Superior temporal gyrus (tissue), 1 donor: ENCODE results near the gene MAP7D2.

Source experiments
- DNase-seq: peaks from one replicate; pipeline ENCODE4 v3.0.0-alpha.2; 2016; ENCODE audit errors: extremely low spot score

Gene MAP7D2

DNA sequence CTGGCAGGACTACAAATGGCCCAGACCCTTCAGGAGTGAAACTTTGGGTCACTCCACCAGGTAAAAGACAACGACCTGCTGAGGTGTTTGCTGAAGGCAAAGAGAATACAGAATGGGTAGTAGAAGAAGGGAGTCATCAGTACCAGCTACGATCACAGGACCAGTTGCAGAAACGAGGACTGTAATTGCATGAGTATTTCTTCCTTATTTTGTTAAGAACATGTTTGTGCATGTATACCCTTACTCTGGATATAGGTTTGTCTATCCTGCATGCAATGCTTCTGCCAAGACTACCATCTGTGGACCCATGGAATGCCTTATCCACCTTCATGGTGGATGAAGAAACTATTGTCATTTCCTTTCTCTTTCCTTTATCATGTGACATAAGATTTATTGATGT, 77.7 kb downstream of the MAP7D2 start:
- no peak for DNase-seq

DNA sequence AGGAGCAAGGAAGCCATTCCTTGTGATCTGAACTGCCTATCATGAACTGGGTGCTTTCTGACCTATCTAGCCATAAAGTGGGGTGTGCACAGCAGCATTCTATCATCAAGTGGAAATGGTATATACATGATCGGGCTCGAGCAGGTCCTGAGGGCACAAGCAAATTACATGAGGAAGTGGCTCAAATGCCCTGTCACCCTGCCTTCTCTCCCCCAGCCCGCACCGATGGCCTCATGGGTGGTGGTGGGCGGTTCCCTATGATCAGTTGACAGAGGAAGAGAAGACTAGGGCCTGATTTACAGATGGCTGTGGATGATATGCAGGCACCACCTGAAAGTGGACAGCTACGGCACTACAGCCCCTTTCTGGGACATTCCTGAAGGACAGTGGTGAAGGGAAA, 79.5 kb downstream of the MAP7D2 start:
- DNase-seq = no peak

DNA sequence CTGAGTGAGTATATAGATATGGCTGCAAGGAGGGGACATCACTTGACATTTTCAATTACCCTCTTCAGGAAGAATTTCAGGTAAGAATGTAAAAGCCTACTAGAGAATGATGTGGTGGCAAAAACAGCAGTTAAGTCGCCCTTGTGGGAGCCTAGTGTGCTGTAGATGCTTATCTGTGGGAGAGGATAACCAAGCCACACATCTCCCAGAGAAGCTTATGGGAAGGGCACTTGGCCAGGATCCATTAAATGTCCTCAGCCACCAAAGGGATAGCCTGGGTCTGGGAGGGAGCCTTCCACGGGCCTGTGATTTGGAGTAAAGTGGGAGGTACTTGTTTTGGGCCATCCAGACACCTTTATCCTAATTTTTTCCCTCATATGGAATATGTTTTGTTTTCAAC, 84.5 kb downstream of the MAP7D2 start:
- no peak for DNase-seq

DNA sequence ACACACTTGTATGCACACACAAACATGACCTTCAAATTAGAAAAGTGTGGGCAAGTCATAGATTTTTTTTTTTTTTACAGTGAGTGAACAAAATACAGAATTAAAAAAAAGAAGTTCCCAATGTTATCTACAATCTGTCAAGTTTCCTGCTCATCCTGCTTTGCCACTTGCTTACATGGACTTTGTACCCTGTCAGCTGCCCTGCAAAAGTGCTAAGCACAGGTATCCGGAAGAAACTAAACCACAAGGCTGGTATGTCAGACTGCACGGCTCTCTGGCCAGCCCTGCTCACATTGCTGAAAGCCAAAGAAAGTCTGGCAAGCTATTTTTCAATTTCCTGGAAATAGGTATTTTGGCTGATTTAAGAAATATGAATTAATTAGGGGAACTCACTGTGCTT, 87.0 kb downstream of the MAP7D2 start:
- no peak for DNase-seq

DNA sequence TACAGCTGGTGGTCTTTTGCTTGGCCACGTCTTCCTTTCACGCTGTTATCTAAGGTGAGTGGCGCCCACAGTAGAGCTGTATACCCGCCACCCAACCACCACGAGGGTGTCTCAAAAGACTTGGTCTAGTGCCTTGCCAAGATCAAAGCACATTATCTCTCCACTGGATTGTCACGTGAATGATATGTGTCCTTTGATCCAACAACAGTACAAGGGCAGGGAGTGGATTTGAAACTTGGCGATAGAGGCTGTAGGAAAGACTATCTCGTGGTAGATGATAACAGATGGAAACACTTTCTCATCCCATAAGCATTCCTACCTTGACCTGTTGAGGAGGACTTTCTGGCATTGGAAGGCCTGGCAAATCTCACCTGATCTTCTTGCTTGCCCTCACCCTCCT, 88.1 kb downstream of the MAP7D2 start:
- DNase-seq = no peak

DNA sequence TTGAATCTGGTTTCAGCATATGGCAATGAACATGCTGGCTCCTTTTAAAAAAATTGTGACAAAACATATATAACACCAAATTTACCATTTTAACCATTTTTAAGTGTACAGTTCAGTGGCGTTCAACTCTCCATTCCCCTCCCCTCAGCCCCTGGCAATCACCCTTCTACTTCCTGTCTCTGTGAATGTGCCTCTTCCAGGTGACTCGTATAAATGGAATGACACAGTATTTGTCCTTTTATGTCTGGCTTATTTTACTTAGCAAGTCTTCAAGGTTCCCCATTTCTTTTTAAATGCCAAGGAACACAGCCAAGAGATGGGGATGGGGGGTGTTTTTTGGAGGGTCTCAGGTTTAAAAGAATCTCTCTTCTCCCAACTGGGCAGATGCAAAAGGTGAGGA, 90.4 kb downstream of the MAP7D2 start:
- DNase-seq = no peak

DNA sequence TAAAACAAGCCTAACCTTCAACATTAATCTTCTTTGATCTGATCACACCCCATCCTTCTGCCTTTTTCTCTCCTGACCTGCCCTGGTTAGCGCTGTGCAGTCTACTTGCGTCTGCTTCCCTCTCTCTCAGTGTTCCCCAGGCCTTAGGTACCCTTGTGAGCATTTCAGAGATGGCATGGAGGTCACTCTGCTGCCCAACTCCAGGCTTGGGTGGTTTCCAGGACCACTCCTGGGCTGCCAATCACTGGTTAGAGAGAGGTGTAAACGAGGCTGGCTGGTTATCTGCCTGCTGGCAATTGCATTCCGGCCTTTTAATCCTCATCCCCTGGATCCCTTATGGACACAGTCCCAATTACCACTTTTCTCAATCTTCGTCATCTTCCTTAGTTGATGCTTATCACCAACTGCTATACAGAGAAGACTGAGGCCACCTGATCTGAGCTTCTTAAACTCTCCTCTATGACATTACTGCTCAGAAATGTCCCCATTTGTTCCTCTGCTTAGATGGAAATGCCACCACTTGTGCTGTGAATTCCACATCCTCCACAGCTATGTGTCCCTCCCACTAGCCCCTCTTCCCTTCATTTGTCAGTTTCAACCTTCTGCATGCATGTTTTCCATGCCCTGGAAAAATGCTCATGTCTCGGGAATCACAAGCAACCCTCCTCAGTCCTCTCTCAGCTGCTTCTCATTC, 96.9 kb downstream of the MAP7D2 start:
- no peak for DNase-seq

DNA sequence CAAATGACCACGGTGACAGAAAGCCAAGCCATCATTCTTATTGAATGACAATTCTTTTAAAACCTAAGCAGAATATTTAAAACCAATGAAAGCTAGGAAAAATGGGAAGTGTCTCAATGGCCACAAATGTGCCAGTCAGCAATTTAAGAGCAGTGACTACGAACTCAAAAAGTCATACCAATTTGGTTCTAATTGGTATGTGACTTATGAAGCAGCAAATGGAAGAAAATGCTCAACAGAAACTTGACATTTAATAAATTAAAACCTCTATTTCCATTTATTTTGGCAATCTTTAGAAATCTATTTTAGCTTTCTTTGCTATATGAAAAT, 100.1 kb downstream of the MAP7D2 start:
- no peak for DNase-seq

DNA sequence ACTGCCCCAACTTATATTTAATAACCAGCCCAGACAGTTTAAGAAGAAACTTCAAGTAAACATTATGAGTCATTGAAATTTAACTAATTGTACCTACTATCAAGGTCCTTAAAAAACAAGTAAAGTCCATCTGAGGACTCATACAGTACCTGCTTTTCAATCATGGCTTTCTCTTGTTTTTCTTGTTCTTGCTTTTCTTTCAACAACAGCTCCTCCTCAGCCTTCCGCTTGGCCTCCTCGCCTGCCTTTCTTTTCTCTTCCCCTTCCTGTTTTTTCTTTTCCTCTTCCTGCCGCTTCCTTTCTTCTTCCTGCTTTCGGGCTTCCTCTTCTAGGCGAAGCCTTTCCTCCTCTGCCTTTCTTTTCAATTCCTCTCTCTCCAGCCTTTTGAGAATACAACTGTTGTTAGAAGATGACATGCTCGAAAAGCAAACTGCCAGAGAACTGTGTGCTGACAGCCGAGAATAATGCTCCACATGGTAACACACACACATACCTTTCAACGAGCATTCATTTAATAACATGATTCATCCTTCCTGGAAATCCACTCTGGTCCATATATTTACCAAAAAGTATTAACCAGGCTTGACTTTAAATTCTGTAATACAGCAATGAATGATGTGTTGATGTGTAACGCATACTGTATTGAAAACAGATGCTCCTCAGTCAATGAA, 100.6 kb downstream of the MAP7D2 start:
- no peak for DNase-seq

DNA sequence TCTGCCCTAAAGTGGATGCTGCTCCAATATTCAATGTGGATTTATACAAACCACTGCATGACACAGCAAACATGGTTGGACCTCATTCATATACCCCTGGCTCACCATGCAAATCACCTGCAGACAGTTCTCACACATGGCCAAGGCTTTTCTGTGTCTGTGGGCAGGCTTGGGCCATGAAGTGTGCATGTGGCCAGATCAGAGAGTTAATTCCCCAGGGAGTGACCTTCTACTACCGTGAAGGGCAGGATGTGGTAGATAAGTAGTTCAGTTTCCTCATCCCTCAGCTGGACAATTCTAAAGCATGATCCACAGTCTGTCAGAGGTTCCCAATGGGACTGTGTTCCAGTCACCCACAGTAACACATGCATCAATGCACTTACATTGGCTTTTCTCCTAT, 101.3 kb downstream of the MAP7D2 start:
- DNase-seq = no peak

DNA sequence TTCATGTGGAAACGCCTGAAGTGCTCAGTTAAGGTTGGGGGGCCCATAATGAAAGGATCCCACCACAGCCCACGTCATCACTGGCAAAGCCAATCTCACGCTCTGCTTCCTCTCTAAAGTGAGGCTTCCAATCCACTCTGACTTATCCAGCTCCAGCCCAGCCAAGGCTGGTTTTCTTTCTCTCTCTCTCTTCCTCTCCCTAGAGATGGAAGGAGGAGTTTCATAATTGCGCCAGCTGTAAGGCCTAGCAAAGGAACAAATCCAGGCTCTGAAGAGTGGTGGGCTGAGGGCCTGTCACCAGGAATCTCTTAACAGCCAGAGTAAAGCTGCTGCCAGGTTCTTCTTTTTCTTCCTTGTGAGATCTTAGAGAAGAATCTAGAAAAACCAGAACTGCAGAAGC, 105.1 kb downstream of the MAP7D2 start:
- DNase-seq = no peak

DNA sequence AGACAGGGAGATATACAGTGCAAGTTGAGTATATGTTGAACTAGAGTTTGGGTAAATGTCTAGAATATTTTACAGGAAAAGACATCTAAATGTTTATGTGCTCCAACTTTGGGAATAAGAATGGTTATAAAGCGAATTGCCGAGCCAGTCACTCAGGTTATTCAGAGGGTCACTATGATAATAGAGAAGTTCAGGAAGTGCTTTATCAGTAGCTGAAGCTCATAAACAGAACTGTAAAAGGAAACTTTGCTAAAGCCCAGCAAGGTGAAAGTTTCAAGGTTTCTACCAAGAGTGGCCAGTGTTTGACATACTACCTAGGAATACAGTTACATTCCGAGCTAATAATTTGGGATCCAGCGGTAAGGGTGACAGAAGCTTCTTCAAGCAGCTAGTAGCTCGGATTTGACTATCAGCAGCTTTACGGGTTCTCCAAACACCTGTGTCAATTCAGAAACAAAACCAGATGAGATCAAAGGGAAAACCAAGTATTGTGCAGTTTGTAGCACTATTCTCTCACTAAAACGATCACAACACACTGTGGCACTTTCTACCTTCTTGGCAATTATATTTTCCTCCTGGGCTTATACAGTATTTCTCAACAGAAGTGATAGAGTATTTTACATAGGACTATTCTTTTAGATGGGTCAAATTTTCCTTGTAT, 108.6 kb downstream of the MAP7D2 start:
- DNase-seq = no peak

DNA sequence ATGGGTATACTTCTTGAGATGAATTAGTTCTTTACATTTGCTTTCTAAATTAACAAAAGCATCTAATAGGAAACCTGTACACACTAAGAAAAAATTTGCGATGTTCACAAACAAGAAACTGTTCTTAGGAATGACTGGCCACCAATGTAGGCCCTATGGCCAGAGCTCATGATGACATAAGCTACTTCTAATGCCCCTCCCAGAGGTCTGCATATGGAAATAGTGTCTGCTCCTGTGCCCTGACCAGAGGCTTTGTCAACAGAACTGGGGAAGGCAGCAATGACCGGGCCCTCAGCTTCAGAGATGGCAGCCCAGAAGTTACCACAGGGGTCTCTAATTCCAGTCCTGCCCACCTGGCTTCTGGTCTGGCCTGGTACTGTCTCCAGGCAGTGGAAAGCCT, 110.8 kb downstream of the MAP7D2 start:
- no peak for DNase-seq

DNA sequence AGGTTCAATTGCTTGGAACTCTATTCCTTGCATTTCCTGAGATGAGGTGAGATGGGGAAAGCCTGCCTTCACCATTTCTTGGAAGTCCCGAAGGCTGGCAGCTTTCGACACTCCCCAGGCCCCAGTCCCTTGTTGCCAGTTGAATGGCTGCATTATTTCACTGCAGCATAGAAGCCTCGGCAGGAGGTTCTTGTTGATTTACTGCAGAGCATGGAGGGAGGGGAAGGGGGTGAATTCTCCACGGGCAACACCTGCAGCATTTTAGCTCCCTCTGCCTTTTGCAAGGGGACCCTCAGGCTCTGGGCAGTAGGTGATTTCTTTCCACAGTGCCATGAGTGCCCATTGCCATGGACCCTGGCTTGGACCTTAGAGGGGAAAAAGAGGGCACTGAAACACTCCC, 115.1 kb downstream of the MAP7D2 start:
- no peak for DNase-seq

DNA sequence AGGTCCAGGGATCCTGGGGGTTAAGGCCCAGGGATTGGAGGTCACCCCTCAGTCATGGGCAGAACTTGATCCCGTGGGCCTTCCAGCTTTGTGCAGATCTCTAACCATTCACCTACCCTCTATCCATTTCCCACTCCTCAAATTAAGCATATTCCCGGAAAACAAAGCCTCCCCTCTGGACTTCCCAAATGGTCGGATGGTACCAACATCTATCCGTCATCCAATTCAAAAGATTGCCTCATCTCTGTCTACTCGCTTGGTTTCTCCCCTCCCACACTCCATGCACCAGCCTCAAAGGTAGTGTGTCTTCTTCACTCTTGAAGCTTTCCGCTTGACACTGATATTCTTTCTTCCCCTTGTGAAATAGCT, 125.4 kb downstream of the MAP7D2 start:
- DNase-seq = no peak

DNA sequence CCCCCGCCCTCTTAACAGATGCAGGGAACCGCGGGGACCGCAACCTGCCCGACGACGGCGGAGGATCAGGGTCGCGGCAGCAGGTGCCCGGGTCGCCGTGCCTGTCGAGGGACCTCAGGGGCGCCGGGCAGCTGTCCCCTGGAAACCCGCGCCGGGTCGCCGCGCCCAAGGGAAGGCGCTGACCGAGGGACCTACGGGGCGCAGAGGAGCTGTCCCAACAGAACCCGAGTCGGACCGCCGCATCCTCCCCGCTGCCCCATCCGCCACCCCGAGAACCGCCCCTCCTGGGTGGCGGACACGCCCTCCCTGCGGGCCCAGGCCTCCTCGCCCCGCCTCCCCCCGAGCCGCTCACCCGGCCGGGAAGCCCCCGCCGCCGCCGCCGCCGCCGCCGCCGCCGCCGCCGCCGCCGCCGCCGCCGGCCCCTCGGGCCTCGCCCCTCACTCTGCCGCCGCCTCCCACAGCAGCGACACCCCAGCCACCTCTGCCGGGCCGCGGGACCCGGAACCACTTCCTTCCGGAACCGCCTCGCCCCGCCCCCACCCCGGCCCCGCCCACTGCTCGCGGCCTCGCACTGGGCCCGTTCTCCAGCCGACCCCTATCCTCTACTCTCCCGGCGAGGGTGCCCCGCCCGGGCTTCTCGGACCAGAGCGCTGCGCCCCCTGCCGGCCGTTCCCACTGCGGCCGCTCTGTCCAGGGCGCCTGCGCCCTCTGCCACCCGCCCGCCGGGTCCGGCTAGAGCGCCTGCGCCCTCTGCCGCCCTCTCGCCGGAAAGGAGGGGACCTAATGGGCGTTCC, 126.0 kb downstream of the MAP7D2 start, which contains the start of gene BCLAF3:
TSS of gene BCLAF3 (minus strand) at position 506 of the 794 bp plus-strand sequence. CDS start 20,797 bp downstream, outside the sequence.
- peak; percentile 84 for DNase-seq

DNA sequence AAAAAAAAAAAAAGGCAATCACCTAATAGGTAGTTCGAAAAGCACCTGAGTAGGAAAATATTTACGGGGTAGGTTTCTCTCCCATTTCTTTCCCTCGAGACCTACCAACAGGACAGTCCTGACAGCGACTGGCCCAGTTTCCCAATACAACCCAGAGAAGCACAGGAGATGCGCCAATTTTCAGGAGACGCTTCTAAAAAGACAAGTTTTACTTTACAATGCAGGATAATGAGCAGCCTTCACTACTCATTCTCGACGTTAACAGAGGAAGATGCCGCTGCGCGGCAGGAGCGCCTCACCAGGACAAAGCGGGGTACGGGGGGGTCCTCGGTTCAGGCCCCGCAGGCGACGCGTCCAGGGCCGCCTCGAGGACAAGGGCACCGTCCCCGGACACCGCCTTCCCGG, 126.6 kb downstream of the MAP7D2 start:
- DNase-seq = peak; percentile 6

DNA sequence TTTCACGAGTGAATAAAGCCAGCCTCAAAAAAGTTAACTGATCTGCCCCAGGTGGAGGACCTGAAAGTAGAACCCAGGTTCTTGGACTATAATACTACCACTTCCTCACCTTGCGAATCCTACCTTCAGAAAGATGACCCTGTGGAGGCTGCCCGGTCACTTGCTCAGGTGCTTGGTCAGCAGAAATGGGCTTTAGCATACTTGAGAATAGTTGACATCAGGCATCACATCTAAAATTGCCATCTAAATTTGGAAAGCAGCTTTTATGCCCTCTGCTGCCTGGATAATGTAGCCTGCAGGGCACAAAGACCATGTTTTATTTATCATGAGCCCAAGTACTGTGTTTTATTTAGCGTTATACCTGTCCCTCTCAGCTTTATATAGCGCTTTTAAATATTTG, 128.9 kb downstream of the MAP7D2 start:
- DNase-seq = no peak

DNA sequence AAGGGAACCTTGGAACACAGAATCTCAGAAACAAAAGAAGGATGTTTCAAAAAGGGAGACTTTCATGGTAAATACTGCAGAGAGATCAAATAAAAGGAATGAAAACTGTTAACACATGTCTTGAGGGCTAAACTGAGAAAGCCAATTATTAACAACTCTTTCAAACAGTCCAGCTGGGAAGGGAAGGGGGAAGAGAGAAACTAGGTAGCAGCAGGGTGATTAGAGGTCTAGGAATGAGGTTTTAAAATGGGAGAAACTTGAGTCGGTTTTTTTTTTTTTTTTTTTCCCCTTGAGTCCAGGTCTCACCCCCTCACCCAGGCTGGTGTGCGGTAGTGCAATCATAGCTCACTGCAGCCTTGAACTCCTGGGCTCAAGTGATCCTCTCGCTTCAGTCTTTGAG, 130.2 kb downstream of the MAP7D2 start:
- DNase-seq = no peak

DNA sequence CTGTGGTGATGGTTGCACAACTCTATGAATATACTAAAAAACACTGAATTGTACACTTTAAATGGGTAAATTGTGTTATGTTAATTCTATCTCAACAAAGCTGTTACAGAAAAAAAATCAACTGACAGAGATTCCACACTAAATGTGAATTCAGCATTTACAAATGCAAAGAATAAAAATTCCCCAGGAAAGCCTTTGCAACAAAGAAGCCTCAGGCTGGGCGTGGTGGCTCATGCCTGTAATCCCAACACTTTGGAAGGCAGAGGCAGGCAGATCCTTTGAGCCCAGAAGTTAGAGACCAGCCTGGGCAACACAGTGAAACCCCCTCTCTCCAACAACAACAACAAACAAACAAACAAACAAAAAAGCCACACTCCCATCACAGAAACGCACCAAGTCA, 134.8 kb downstream of the MAP7D2 start:
- no peak for DNase-seq

DNA sequence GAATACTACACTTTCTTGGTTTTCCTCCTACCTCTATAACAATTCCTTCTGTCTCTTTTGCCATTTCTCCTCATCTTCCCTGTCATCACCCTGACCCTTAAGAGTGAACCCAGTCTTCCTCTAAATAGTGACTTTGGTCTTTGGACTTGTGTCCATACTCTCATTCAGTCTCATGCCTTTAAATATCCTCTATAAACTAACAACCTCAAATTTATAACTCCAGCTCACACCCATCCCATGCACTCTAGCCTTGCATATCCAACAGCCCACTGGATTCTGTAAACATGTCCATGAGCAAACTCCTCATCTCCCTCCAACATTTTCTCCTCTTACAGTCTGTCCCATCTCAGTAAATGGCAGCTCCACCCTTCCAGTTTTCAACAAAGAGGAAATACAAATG, 140.9 kb downstream of the MAP7D2 start:
- DNase-seq = no peak

DNA sequence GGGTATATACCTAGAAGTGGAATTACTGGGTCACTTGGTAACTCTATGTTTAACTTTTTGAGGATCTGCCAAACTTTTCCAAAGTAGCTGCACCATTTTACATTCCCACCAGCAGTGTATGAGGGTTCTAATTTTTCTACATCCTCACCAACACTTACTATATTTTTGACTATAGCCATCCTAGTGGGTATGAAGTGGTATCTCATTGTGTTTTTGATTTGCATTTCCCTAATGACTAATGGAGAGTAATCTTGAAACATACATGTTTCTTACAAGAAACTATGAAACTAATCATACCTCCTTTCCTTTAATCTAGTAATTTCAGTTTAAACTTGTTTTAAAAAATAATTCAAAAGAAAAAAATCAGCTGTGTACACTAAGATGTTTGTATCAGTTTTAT, 143.7 kb downstream of the MAP7D2 start:
- DNase-seq = no peak

DNA sequence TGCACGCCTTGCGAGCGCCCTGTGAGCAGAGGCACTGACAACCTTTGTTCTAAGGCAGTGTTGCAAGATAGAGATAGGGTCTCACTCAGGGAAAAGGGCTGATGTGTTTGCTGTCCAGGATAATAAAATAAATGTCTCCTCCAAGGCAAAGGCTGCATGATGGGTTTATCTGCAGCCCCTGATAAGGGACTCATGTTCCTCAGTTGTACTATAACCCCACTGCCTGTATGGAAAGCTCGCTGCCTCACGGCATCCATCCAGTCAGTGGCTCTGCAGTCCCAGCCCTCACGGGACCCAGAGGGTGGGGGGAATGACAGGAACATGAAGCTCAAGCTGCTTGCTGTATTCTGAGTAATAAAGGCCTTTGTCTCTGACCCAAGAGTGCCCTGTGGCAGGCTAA, 148.4 kb downstream of the MAP7D2 start:
- DNase-seq = no peak
